ENCODE measurements around the gene CDK15. TPM values are rescaled to one million over a fixed set of nuclear protein-coding genes. Genes with fewer than 3 reads are reported as not detected.

Gene CDK15
- total and polyA plus RNA-seq, 2 donors (not counting 1 experiment from before 2014, with no cell fraction given) = not detected

GRCh38 chr2:201781557-201782051, 24.7 kb upstream of the CDK15 start:
- H3K9me3 Mint-ChIP-seq (ENCODE audit: insufficient read depth) = no peaks in the 10 kb centered on the region
- intact Hi-C loops (cut with micrococcal nuclease) = loop anchor here (1.0 to 10.0 kb wide), 9 partner anchors 139 to 1255 kb away; partner anchors contain the start of genes BMPR2, CLK1, FZD7 and NOP58
- peaks cover 0 to 12% (median 0%) of the 10 kb centered on the region in 4 experiments for H3K27me3 ChIP-seq (replicated peaks in 1 of 4; ENCODE audit: control extremely low read depth in 1 of 4, control insufficient read depth in 3 of 4, insufficient read depth in 4 of 4, low read length in 3 of 4)
- no peaks in the 10 kb centered on the region for H4K20me1 ChIP-seq (ENCODE audit: control insufficient read depth, insufficient read depth, low read length, poor library complexity, severe bottlenecking)
- ATAC-seq (ENCODE audit: low read depth) (no peak), DNase-seq (no peak)
- H3K4me2 ChIP-seq (replicated peaks; ENCODE audit: low read depth, low read length, poor library complexity, severe bottlenecking) = peak overlapping the region; percentile 93
- H3K9me3 ChIP-seq (ENCODE audit: control extremely low read depth in 1 of 3, control insufficient read depth in 2 of 3, insufficient read depth in 1 of 3, low read length in 2 of 3) = no peaks in the 10 kb centered on the region
- H3K27ac Mint-ChIP-seq = peak overlapping the region; percentile 94
- peak overlapping the region; percentile 96 for H2AFZ ChIP-seq (ENCODE audit: insufficient read depth, low read depth, low read length, poor library complexity, severe bottlenecking)
- peak overlapping the region; percentile 98 for H3K4me3 Mint-ChIP-seq
- peak overlapping the region; percentile 77 to 84 for H3K27ac ChIP-seq (ENCODE audit: low read length in 2 of 2)
- TF ChIP-seq CTCF (IDR thresholded peaks at IDR 0.05) (no peak), EZH2 (IDR thresholded peaks at IDR 0.05; ENCODE audit: borderline replicate concordance, insufficient read depth, low read depth, low read length, poor library complexity, severe bottlenecking) (no peak)
- WGBS (ENCODE audit: insufficient coverage) = 7% methylated on average over 15 of the region's 15 CpGs
- peaks cover 17% of the 10 kb centered on the region for H3K27me3 Mint-ChIP-seq
- H3K79me2 ChIP-seq (ENCODE audit: control insufficient read depth, insufficient read depth, low read length) = peaks cover 16% of the 10 kb centered on the region
- H3K4me1 Mint-ChIP-seq = peaks cover 16% of the 10 kb centered on the region
- no peaks in the 10 kb centered on the region for H3K36me3 ChIP-seq (replicated peaks in 1 of 2; ENCODE audit: control extremely low read depth in 1 of 2, control insufficient read depth in 1 of 2, extremely low read depth in 1 of 2, insufficient read depth in 2 of 2, low read length in 1 of 2)
- H3K9ac ChIP-seq (ENCODE audit: low read length) = peak overlapping the region; percentile 87
- CTCF ChIA-PET = interaction anchor here (0.6 to 1.3 kb wide), 4 partner anchors 78 to 550 kb away, joined by 3 to 8 read pairs (median 4); partner anchors contain the start of genes STRADB, TMEM237 and TRAK2
- POLR2A ChIA-PET = interaction anchor here (0.9 to 1.4 kb wide), 2 partner anchors 139 to 917 kb away, joined by 3 to 5 read pairs; partner anchors contain the start of gene CLK1
- H3K4me3 ChIP-seq (ENCODE audit: control extremely low read depth in 1 of 5, extremely low read depth in 1 of 5, insufficient read depth in 1 of 5, low read depth in 2 of 5, low read length in 4 of 5) = peak overlapping the region; percentile 80 to 99 (median 88)
- H3K4me1 ChIP-seq (ENCODE audit: control insufficient read depth in 2 of 2, insufficient read depth in 2 of 2, low read length in 2 of 2) = peaks cover 13 to 15% of the 10 kb centered on the region in 2 donors

- Mint-ChIP-seq H3K27ac (no peak overlapping the region), H3K9me3 (ENCODE audit: insufficient read depth) (no peaks in the 10 kb centered on the region), H3K4me1 (peaks cover 16% of the 10 kb centered on the region), H3K4me3 (no peak overlapping the region), H3K27me3 (peaks cover 32% of the 10 kb centered on the region)
- Histone ChIP-seq H3K4me1 (ENCODE audit: control insufficient read depth in 2 of 2, insufficient read depth in 2 of 2, low read length in 2 of 2) (peaks cover 13 to 15% of the 10 kb centered on the region in 2 donors), H3K9ac (ENCODE audit: low read length) (no peak overlapping the region), H3K79me2 (ENCODE audit: control insufficient read depth, insufficient read depth, low read length) (peaks cover 7% of the 10 kb centered on the region), H2AFZ (ENCODE audit: insufficient read depth, low read depth, low read length, poor library complexity, severe bottlenecking) (no peak overlapping the region), H3K9me3 (ENCODE audit: control extremely low read depth in 1 of 3, control insufficient read depth in 2 of 3, insufficient read depth in 1 of 3, low read length in 2 of 3) (no peaks in the 10 kb centered on the region), H4K20me1 (ENCODE audit: control insufficient read depth, insufficient read depth, low read length, poor library complexity, severe bottlenecking) (no peaks in the 10 kb centered on the region), H3K27ac (ENCODE audit: low read length in 2 of 2) (no peak overlapping the region), H3K27me3 (replicated peaks in 1 of 4; ENCODE audit: control extremely low read depth in 1 of 4, control insufficient read depth in 3 of 4, insufficient read depth in 4 of 4, low read length in 3 of 4) (peaks cover 0 to 12% (median 1%) of the 10 kb centered on the region in 4 experiments), H3K4me3 (ENCODE audit: control extremely low read depth in 1 of 5, extremely low read depth in 1 of 5, insufficient read depth in 1 of 5, low read depth in 2 of 5, low read length in 4 of 5) (no peak overlapping the region), H3K36me3 (replicated peaks in 1 of 2; ENCODE audit: control extremely low read depth in 1 of 2, control insufficient read depth in 1 of 2, extremely low read depth in 1 of 2, insufficient read depth in 2 of 2, low read length in 1 of 2) (no peaks in the 10 kb centered on the region), H3K4me2 (replicated peaks; ENCODE audit: low read depth, low read length, poor library complexity, severe bottlenecking) (no peak overlapping the region)
- 60% methylated on average over 1 of the region's 1 CpG for WGBS (ENCODE audit: insufficient coverage)
- POLR2A ChIA-PET = no interaction called here
- intact Hi-C loops (cut with micrococcal nuclease) = loop anchor here (5.0 to 10.0 kb wide), 2 partner anchors 480 to 527 kb away; partner anchors contain the start of gene NOP58
- no peak for DNase-seq
- no peak for TF ChIP-seq EZH2 (IDR thresholded peaks at IDR 0.05; ENCODE audit: borderline replicate concordance, insufficient read depth, low read depth, low read length, poor library complexity, severe bottlenecking)
- TF ChIP-seq CTCF (IDR thresholded peaks at IDR 0.05) = no peak
- no peak for ATAC-seq (ENCODE audit: low read depth)
- CTCF ChIA-PET = no interaction called here
Observed at GRCh38 chr2:201784563-201784962, 21.8 kb upstream of the CDK15 start.

All from B cell (primary cell).